HEK293 (cell line): ENCODE results near the gene SCFD2.

ENCODE experiments used
- CTCF ChIA-PET: fragments of 350-600 bp; formaldehyde crosslinking; extraction: SDS; loops from one replicate; lab custom pipeline; 2021; ENCODE audit warnings: antibody characterized with exemption; lab: Yijun Ruan, JAX
- POLR2A ChIA-PET: fragments of 300-600 bp; formaldehyde crosslinking; extraction: SDS; loops from one replicate; lab custom pipeline; 2020; ENCODE audit warnings: antibody characterized with exemption, inconsistent platforms; lab: Yijun Ruan, JAX
- H3K27ac ChIP-seq: fragments of 200-500 bp; sonication (Bioruptor generic); 2 replicates; pipeline ENCODE4 v1.5.1; 2014; ENCODE audit warnings: low read depth, low read length, control low read depth, inconsistent platforms; ENCODE audit errors: extremely low read depth
- H3K36me3 ChIP-seq, 2 experiments: fragments of 200-500 bp in 1 of 2; sonication (Bioruptor generic) in 1 of 2; 1 replicate in 1 of 2; 2 replicates in 1 of 2; pipeline ENCODE4 v1.5.1; 2014 to 2017; ENCODE audit warnings: inconsistent platforms in 2 of 2, low read length in 2 of 2; ENCODE audit not compliant: control insufficient read depth in 2 of 2, insufficient read depth in 1 of 2
- H3K4me1 ChIP-seq: fragments of 200-500 bp; sonication (Bioruptor generic); 2 replicates; pipeline ENCODE4 v1.5.1; 2014; ENCODE audit warnings: mild to moderate bottlenecking, low read length, inconsistent platforms; ENCODE audit not compliant: control insufficient read depth, insufficient read depth
- H3K4me3 ChIP-seq: 2 replicates; pipeline ENCODE4 v1.5.1; 2011; ENCODE audit warnings: low read depth, mild to moderate bottlenecking, control low read depth, low read length, moderate library complexity
- H3K9me3 ChIP-seq: fragments of 200-500 bp; sonication (Bioruptor generic); 2 replicates; pipeline ENCODE4 v1.5.1; 2014; ENCODE audit warnings: low read depth, low read length, inconsistent platforms; ENCODE audit not compliant: control insufficient read depth, insufficient read depth
- BCL6B ChIP-seq: fragments of 450-650 bp; formaldehyde crosslinking; IDR thresholded peaks from 2 replicates; pipeline ENCODE4 v1.5.1; 2017; ENCODE audit warnings: missing biosample characterization, missing genetic modification characterization
- EGR2 ChIP-seq: fragments of 450-650 bp; formaldehyde crosslinking; IDR thresholded peaks from 2 replicates; pipeline ENCODE4 v1.5.1; 2016; ENCODE audit warnings: low read depth, missing biosample characterization, missing genetic modification characterization
- GLIS1 ChIP-seq: fragments of 450-650 bp; formaldehyde crosslinking; IDR thresholded peaks from 2 replicates; pipeline ENCODE4 v1.5.1; 2016; ENCODE audit warnings: missing biosample characterization, missing genetic modification characterization
- SETDB1 ChIP-seq: IDR thresholded peaks from one replicate; pipeline ENCODE4 v1.6.1; 2017; ENCODE audit warnings: mild to moderate bottlenecking, low read length, moderate library complexity, mixed read lengths; ENCODE audit not compliant: insufficient read length
- SP3 ChIP-seq: fragments of 450-650 bp; formaldehyde crosslinking; IDR thresholded peaks from 2 replicates; pipeline ENCODE4 v1.5.1; 2016; ENCODE audit warnings: missing biosample characterization, missing genetic modification characterization
- TSHZ1 ChIP-seq: fragments of 450-650 bp; formaldehyde crosslinking; IDR thresholded peaks from 2 replicates; pipeline ENCODE4 v1.5.1; 2016; ENCODE audit warnings: missing biosample characterization, missing genetic modification characterization, borderline replicate concordance
- ZBTB17 ChIP-seq: fragments of 450-650 bp; formaldehyde crosslinking; IDR thresholded peaks from 2 replicates; pipeline ENCODE4 v1.5.1; 2016; ENCODE audit warnings: missing biosample characterization, missing genetic modification characterization
- ZIC2 ChIP-seq: fragments of 450-650 bp; formaldehyde crosslinking; IDR thresholded peaks from 2 replicates; pipeline ENCODE4 v1.5.1; 2016; ENCODE audit warnings: missing biosample characterization, missing genetic modification characterization
- ZNF23 ChIP-seq: fragments of 450-650 bp; formaldehyde crosslinking; IDR thresholded peaks from 2 replicates; pipeline ENCODE4 v1.5.1; 2016; ENCODE audit warnings: missing biosample characterization, missing genetic modification characterization, borderline replicate concordance
- ZNF266 ChIP-seq: fragments of 450-650 bp; formaldehyde crosslinking; IDR thresholded peaks from 2 replicates; pipeline ENCODE4 v1.5.1; 2016; ENCODE audit warnings: missing biosample characterization, missing genetic modification characterization, low read depth
- ZNF501 ChIP-seq: fragments of 450-650 bp; formaldehyde crosslinking; IDR thresholded peaks from 2 replicates; pipeline ENCODE4 v1.5.1; 2016; ENCODE audit warnings: missing biosample characterization, missing genetic modification characterization
- ZNF621 ChIP-seq: fragments of 450-650 bp; formaldehyde crosslinking; IDR thresholded peaks from 2 replicates; pipeline ENCODE4 v1.5.1; 2017; ENCODE audit warnings: missing biosample characterization, missing genetic modification characterization
- ZNF629 ChIP-seq: fragments of 450-650 bp; formaldehyde crosslinking; IDR thresholded peaks from 2 replicates; pipeline ENCODE4 v1.5.1; 2017; ENCODE audit warnings: missing biosample characterization, missing genetic modification characterization
- ZNF692 ChIP-seq: fragments of 450-650 bp; formaldehyde crosslinking; IDR thresholded peaks from 2 replicates; pipeline ENCODE4 v1.5.1; 2016; ENCODE audit warnings: missing biosample characterization, missing genetic modification characterization
- TF ChIP-seq, protein P1 (sequence below): fragments of 450-650 bp; formaldehyde crosslinking; IDR thresholded peaks from 2 replicates; pipeline ENCODE4 v1.5.1; 2016; ENCODE audit warnings: missing biosample characterization, missing genetic modification characterization

Gene SCFD2

DNA sequence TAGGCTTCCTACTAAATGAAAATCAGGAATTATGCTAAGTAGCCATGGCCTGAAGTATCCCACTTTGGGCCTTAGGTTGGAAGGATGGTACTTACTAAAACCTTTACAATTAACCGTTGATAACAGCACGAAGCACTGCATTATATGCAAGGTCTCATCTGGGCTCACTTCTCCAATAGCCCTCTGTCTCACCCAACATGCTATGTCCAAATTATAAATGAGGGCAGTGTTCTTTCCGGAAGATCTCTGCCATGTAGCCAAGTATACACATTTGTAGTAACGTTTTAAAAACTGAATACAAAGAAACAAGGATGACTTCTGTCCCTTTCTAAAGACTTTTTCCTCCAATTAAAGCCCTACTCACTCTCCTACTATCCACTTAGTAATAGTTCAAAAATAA is 51.6 kb downstream of the SCFD2 start (continued):
- TF ChIP-seq ZBTB17, result no peak
- TF ChIP-seq SP3 (tag by site-specific recombination), result no peak
- no peak for TF ChIP-seq GLIS1 (tag by site-specific recombination)
- TF ChIP-seq ZNF266, result no peak

GRCh38 chr4:53313510-53313909 is 52.4 kb downstream of the SCFD2 start:
- no peaks in the 10 kb centered on the region for H3K36me3 ChIP-seq
- H3K9me3 ChIP-seq, result no peaks in the 10 kb centered on the region
- H3K4me1 ChIP-seq, result no peaks in the 10 kb centered on the region
- no peak overlapping the region for H3K4me3 ChIP-seq
- no peak overlapping the region for H3K27ac ChIP-seq
- CTCF ChIA-PET, result interaction anchor here (0.6 to 0.8 kb wide), 2 partner anchors 327 to 920 kb away, joined by 3 read pairs; no protein-coding TSS in a partner anchor
- TF ChIP-seq ZNF629 (no peak), SETDB1 (no peak), ZNF23 (tag by site-specific recombination) (no peak)
- TF ChIP-seq, protein P1, sequence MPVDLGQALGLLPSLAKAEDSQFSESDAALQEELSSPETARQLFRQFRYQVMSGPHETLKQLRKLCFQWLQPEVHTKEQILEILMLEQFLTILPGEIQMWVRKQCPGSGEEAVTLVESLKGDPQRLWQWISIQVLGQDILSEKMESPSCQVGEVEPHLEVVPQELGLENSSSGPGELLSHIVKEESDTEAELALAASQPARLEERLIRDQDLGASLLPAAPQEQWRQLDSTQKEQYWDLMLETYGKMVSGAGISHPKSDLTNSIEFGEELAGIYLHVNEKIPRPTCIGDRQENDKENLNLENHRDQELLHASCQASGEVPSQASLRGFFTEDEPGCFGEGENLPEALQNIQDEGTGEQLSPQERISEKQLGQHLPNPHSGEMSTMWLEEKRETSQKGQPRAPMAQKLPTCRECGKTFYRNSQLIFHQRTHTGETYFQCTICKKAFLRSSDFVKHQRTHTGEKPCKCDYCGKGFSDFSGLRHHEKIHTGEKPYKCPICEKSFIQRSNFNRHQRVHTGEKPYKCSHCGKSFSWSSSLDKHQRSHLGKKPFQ (tag by site-specific recombination), result no peak
- POLR2A ChIA-PET, result no interaction called here

DNA sequence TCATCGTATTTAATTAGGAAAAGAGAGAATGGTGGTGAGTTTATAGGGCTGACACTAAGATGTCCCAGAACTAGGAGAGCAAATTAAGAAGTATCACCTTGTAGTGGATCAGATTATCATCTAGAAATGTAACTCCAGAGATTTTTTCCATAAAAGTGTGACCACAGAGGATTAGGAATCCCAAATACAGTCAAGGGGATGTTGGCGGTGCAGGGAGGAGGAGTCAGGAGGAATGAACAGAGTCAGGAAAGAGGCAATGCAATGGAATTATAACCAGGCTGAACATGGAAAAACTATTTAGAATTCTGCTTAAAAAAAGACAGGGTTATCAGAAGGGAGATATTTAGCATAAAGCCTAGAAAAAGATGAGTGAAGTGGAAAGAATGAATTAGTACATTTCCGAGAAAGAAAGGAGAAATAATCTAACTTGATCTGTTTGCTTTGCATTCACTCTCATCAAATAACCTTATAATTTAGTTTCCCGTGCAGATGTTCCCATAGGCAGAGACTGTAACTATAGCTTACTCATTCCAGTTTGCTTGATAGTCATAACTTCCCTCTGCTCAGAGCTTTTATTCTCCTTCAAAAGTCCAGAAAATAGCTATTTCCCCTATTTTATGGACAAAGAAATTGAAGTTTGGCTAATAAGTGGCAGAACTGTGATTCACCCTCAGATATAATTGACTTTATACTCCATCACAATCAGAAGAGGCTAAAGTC is 56.4 kb downstream of the SCFD2 start:
- ChIA-PET CTCF (interaction anchor here (0.7 kb wide), 1 partner anchor 923 kb away, joined by 4 read pairs; no protein-coding TSS in a partner anchor), POLR2A (no interaction called here)
- no peaks in the 10 kb centered on the region for H3K36me3 ChIP-seq
- no peaks in the 10 kb centered on the region for H3K9me3 ChIP-seq
- no peak overlapping the region for H3K4me3 ChIP-seq
- no peaks in the 10 kb centered on the region for H3K4me1 ChIP-seq
- TF ChIP-seq ZIC2 (no peak), ZNF501 (tag by site-specific recombination) (no peak), ZNF621 (tag by site-specific recombination) (no peak), EGR2 (tag by site-specific recombination) (no peak), BCL6B (tag by site-specific recombination) (no peak), ZNF692 (tag by site-specific recombination) (no peak), TSHZ1 (no peak)
- H3K27ac ChIP-seq, result no peak overlapping the region
